Measurements from ENCODE around the gene HSPA14. TPM values are rescaled to one million over a fixed set of nuclear protein-coding genes. Genes with fewer than 3 reads are reported as not detected.

The HSPA14 gene
- total and polyA plus RNA-seq, 2 donors (not counting 1 experiment from before 2014, with no cell fraction given): 7.4 to 14.3 TPM

DNA sequence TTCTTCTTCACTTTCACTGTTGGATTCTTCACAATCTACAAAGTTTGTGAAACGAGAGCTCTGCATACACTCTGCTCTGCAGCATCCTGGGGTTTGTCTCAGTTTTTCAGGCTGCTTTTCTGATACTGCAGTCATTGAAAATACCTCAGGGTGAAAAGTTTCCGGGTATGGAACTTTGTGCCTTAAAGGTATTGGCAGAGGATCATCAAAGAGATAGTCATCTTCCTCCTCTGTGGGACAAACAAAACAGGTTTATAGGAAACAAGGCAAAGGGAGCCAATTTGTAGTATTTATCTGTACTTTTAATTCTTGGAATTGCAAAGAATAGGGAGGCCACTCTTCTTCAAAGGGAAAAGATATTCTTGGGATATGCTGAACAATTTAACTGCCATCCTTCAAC lies 71.0 kb downstream of the HSPA14 start:
- H3K4me2 ChIP-seq (ENCODE audit: extremely low read depth, insufficient read depth, low read length): no peak overlapping the region
- no peak overlapping the region for H3K27ac ChIP-seq (ENCODE audit: insufficient read depth, low read length)
- no peak overlapping the region for H3K9ac ChIP-seq (ENCODE audit: insufficient read depth, low read length)
- H4K20me1 ChIP-seq (ENCODE audit: control insufficient read depth, extremely low read depth, insufficient read depth, low read length): no peaks in the 10 kb centered on the region
- H3K9me3 ChIP-seq (ENCODE audit: control insufficient read depth, insufficient read depth, low read depth, low read length): no peaks in the 10 kb centered on the region
- TF ChIP-seq, protein P1, sequence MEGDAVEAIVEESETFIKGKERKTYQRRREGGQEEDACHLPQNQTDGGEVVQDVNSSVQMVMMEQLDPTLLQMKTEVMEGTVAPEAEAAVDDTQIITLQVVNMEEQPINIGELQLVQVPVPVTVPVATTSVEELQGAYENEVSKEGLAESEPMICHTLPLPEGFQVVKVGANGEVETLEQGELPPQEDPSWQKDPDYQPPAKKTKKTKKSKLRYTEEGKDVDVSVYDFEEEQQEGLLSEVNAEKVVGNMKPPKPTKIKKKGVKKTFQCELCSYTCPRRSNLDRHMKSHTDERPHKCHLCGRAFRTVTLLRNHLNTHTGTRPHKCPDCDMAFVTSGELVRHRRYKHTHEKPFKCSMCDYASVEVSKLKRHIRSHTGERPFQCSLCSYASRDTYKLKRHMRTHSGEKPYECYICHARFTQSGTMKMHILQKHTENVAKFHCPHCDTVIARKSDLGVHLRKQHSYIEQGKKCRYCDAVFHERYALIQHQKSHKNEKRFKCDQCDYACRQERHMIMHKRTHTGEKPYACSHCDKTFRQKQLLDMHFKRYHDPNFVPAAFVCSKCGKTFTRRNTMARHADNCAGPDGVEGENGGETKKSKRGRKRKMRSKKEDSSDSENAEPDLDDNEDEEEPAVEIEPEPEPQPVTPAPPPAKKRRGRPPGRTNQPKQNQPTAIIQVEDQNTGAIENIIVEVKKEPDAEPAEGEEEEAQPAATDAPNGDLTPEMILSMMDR (conservative IDR thresholded peaks at IDR 0.05 in 1 of 2, IDR thresholded peaks at IDR 0.05 in 1 of 2; ENCODE audit: low read depth in 1 of 2, low read length in 2 of 2): no peak
- no peaks in the 10 kb centered on the region for H3K79me2 ChIP-seq (ENCODE audit: control insufficient read depth, insufficient read depth, low read length)
- no peak overlapping the region for H2AFZ ChIP-seq (ENCODE audit: low read length)
- no peak overlapping the region for H3K4me3 ChIP-seq (replicated peaks in 1 of 4; ENCODE audit: control extremely low read depth in 1 of 4, insufficient read depth in 1 of 4, low read depth in 3 of 4, low read length in 4 of 4)
- DNase-seq (ENCODE audit: low read depth in 2 of 2): no peak
- H3K27me3 ChIP-seq (ENCODE audit: control insufficient read depth, insufficient read depth, low read length): no peaks in the 10 kb centered on the region
- peaks cover 8% of the 10 kb centered on the region for H3K36me3 ChIP-seq (ENCODE audit: control insufficient read depth, insufficient read depth, low read length)
- H3K4me1 ChIP-seq (ENCODE audit: control insufficient read depth, extremely low read depth, insufficient read depth, low read length): no peaks in the 10 kb centered on the region

DNA sequence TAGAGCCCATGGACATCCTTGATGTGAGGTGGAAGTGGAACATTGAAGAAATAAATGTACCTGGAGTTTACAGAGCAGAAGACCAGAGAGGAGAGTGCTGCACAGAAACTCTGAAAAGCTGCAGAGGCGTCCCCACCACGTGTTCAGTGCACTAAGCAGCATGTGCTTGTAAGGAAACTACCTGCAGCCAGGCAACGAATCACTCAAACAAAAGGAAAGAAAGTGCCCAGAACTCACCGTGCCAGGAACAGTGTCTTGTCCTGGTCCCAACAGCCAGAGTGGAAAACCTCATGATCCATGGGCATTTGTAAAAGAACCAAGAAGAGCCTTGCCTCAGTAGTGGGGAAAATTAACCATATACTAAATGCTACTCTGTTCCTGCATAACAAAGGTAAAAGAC lies 72.8 kb downstream of the HSPA14 start:
- Histone ChIP-seq H3K9me3 (ENCODE audit: control insufficient read depth, insufficient read depth, low read depth, low read length) (no peaks in the 10 kb centered on the region), H3K4me2 (ENCODE audit: extremely low read depth, insufficient read depth, low read length) (no peak overlapping the region), H3K27me3 (ENCODE audit: control insufficient read depth, insufficient read depth, low read length) (no peaks in the 10 kb centered on the region), H3K9ac (ENCODE audit: insufficient read depth, low read length) (no peak overlapping the region), H3K27ac (ENCODE audit: insufficient read depth, low read length) (no peak overlapping the region), H3K36me3 (ENCODE audit: control insufficient read depth, insufficient read depth, low read length) (peaks cover 8% of the 10 kb centered on the region), H3K79me2 (ENCODE audit: control insufficient read depth, insufficient read depth, low read length) (no peaks in the 10 kb centered on the region), H2AFZ (ENCODE audit: low read length) (no peak overlapping the region), H4K20me1 (ENCODE audit: control insufficient read depth, extremely low read depth, insufficient read depth, low read length) (no peaks in the 10 kb centered on the region), H3K4me1 (ENCODE audit: control insufficient read depth, extremely low read depth, insufficient read depth, low read length) (no peaks in the 10 kb centered on the region), H3K4me3 (replicated peaks in 1 of 4; ENCODE audit: control extremely low read depth in 1 of 4, insufficient read depth in 1 of 4, low read depth in 3 of 4, low read length in 4 of 4) (no peak overlapping the region)
- TF ChIP-seq, protein P1 (conservative IDR thresholded peaks at IDR 0.05 in 1 of 2, IDR thresholded peaks at IDR 0.05 in 1 of 2; ENCODE audit: low read depth in 1 of 2, low read length in 2 of 2): no peak
- TF ChIP-seq EZH2 (IDR thresholded peaks at IDR 0.05; ENCODE audit: low read length, missing control alignments): no peak
- DNase-seq (ENCODE audit: low read depth in 2 of 2): no peak

DNA sequence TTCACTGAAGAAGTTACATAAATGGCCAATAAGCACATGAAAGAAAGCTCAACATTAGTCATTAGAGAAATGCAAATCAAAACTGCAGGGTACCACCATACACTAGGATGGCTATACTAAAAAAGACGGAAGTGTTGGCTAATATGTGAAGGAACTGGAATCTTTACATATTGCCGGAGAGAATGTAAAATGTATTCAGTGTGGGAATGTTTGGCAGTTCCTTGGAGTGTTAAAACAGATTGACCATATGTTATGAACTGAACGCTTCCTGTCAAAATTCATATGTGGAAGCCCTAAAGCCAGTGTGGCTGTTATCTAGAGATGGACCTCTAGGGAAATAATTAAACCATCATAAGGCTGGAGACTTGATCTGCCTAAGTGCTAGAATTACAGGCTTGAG lies 73.7 kb downstream of the HSPA14 start:
- no peaks in the 10 kb centered on the region for H4K20me1 ChIP-seq (ENCODE audit: control insufficient read depth, extremely low read depth, insufficient read depth, low read length)
- H3K4me1 ChIP-seq (ENCODE audit: control insufficient read depth, extremely low read depth, insufficient read depth, low read length): no peaks in the 10 kb centered on the region
- no peak overlapping the region for H3K4me2 ChIP-seq (ENCODE audit: extremely low read depth, insufficient read depth, low read length)
- H3K9ac ChIP-seq (ENCODE audit: insufficient read depth, low read length): no peak overlapping the region
- no peak overlapping the region for H3K4me3 ChIP-seq (replicated peaks in 1 of 4; ENCODE audit: control extremely low read depth in 1 of 4, insufficient read depth in 1 of 4, low read depth in 3 of 4, low read length in 4 of 4)
- H2AFZ ChIP-seq (ENCODE audit: low read length): no peak overlapping the region
- H3K27me3 ChIP-seq (ENCODE audit: control insufficient read depth, insufficient read depth, low read length): no peaks in the 10 kb centered on the region
- H3K79me2 ChIP-seq (ENCODE audit: control insufficient read depth, insufficient read depth, low read length): no peaks in the 10 kb centered on the region
- H3K27ac ChIP-seq (ENCODE audit: insufficient read depth, low read length): no peak overlapping the region
- TF ChIP-seq, protein P1 (conservative IDR thresholded peaks at IDR 0.05 in 1 of 2, IDR thresholded peaks at IDR 0.05 in 1 of 2; ENCODE audit: low read depth in 1 of 2, low read length in 2 of 2): no peak
- TF ChIP-seq EZH2 (IDR thresholded peaks at IDR 0.05; ENCODE audit: low read length, missing control alignments): no peak
- H3K9me3 ChIP-seq (ENCODE audit: control insufficient read depth, insufficient read depth, low read depth, low read length): no peaks in the 10 kb centered on the region
- peaks cover 8% of the 10 kb centered on the region for H3K36me3 ChIP-seq (ENCODE audit: control insufficient read depth, insufficient read depth, low read length)
- no peak for DNase-seq (ENCODE audit: low read depth in 2 of 2)
